Fibroblast of skin of right biceps (primary cell): Measurements from ENCODE around the gene UBAP1.
"Not testable (repeated sequence)": the region's sequence is repeated elsewhere in the genome, so short reads cannot be mapped to it uniquely, and the experiment has no call there.

ENCODE experiments used
- DNase-seq: peaks from one replicate; pipeline ENCODE4 v3.0.0-alpha.2; 2013

UBAP1 gene

GRCh38 chr9:34271265-34272006 lies 92.6 kb downstream of the UBAP1 start:
- no peak for DNase-seq

GRCh38 chr9:34272101-34272541 lies 93.3 kb downstream of the UBAP1 start:
- DNase-seq, result peak; percentile 29

- not testable (repeated sequence) for DNase-seq
These were observed 94.7 kb downstream of the UBAP1 start for GRCh38 chr9:34273588-34273987.

GRCh38 chr9:34275811-34276210 lies 97.0 kb downstream of the UBAP1 start:
- DNase-seq, result no peak

- DNase-seq, result no peak
These were observed 97.9 kb downstream of the UBAP1 start for GRCh38 chr9:34276772-34277171.

- DNase-seq, result peak; percentile 5
These were observed 100.6 kb downstream of the UBAP1 start for GRCh38 chr9:34279411-34279810.

GRCh38 chr9:34282096-34282495 lies 103.3 kb downstream of the UBAP1 start:
- DNase-seq, result no peak

GRCh38 chr9:34289159-34289558 lies 110.3 kb downstream of the UBAP1 start:
- DNase-seq, result no peak

- DNase-seq, result no peak
These were observed 112.2 kb downstream of the UBAP1 start for GRCh38 chr9:34291023-34291422.

GRCh38 chr9:34291423-34291822 lies 112.6 kb downstream of the UBAP1 start:
- DNase-seq, result no peak

- DNase-seq, result no peak
These were observed 113.7 kb downstream of the UBAP1 start for GRCh38 chr9:34292552-34292951.

GRCh38 chr9:34301064-34301463 lies 122.2 kb downstream of the UBAP1 start:
- not testable (repeated sequence) for DNase-seq
